NOMO-1 (cell line): ENCODE data around the gene OR52K2.
"Not testable (repeated sequence)": the region's sequence is repeated elsewhere in the genome, so short reads cannot be mapped to it uniquely, and the experiment has no call there.

ENCODE experiments used
- DNase-seq, 2 experiments: peaks; one replicate each; lab custom pipeline; 2025; ENCODE audit not compliant: unreplicated experiment in 2 of 2; lab: John Stamatoyannopoulos, UW

OR52K2 gene

GRCh38 chr11:4479644-4480043 is 30.5 kb downstream of the OR52K2 start:
- no peak for DNase-seq

GRCh38 chr11:4480577-4481239 is 31.6 kb downstream of the OR52K2 start:
- DNase-seq = no peak

- no peak for DNase-seq
These were observed 32.1 kb downstream of the OR52K2 start for GRCh38 chr11:4481240-4481582.

GRCh38 chr11:4482445-4482844 is 33.4 kb downstream of the OR52K2 start, which contains the start of gene OR52K1:
TSS of gene OR52K1 (plus strand) at chr11:4482646. CDS start at chr11:4488901, 6,255 bp downstream.
- peak; percentile 34 to 68 for DNase-seq

GRCh38 chr11:4484310-4484709 is 35.2 kb downstream of the OR52K2 start:
- DNase-seq = no peak

- DNase-seq = not testable (repeated sequence)
These were observed 42.3 kb downstream of the OR52K2 start for GRCh38 chr11:4491405-4491804.

- no peak for DNase-seq
These were observed 42.9 kb downstream of the OR52K2 start for GRCh38 chr11:4491878-4492606.

GRCh38 chr11:4493480-4493818 is 44.4 kb downstream of the OR52K2 start:
- no peak for DNase-seq

GRCh38 chr11:4495487-4495886 is 46.4 kb downstream of the OR52K2 start:
- DNase-seq = no peak

GRCh38 chr11:4495986-4496385 is 46.9 kb downstream of the OR52K2 start:
- DNase-seq = no peak

GRCh38 chr11:4496557-4497248 is 47.6 kb downstream of the OR52K2 start:
- no peak for DNase-seq
